ENCODE measurements around the gene UCMA.

DNA sequence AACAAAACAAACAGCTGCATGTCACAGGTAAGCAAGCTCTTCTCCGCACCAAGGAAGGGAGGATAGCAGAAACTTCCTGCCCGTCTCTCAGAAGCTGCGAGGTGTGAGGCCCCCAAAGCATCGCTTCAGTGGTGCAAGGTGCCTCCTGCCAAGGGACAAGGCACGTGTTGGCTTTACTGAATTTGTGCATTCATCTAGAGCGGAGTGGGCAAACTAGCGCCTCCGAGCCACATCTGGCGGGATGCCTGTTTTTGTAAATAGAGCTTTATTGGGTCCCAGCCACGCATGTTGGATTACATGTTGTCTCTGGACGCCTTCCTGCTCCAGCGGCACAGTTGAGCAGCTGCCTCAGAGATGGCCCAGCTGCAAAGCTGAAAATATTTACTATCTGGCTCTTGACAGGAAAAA, 38.0 kb upstream of the UCMA start:
- TF ChIP-seq, protein P1, sequence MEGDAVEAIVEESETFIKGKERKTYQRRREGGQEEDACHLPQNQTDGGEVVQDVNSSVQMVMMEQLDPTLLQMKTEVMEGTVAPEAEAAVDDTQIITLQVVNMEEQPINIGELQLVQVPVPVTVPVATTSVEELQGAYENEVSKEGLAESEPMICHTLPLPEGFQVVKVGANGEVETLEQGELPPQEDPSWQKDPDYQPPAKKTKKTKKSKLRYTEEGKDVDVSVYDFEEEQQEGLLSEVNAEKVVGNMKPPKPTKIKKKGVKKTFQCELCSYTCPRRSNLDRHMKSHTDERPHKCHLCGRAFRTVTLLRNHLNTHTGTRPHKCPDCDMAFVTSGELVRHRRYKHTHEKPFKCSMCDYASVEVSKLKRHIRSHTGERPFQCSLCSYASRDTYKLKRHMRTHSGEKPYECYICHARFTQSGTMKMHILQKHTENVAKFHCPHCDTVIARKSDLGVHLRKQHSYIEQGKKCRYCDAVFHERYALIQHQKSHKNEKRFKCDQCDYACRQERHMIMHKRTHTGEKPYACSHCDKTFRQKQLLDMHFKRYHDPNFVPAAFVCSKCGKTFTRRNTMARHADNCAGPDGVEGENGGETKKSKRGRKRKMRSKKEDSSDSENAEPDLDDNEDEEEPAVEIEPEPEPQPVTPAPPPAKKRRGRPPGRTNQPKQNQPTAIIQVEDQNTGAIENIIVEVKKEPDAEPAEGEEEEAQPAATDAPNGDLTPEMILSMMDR (conservative IDR thresholded peaks at IDR 0.05; ENCODE audit: low read depth, low read length) = no peak
- TF ChIP-seq RAD21 (IDR thresholded peaks at IDR 0.05; ENCODE audit: low read length) (no peak), CEBPB (IDR thresholded peaks at IDR 0.05; ENCODE audit: low read depth, low read length) (no peak), MAFK (IDR thresholded peaks at IDR 0.05; ENCODE audit: low read depth, low read length) (no peak), POLR2A (IDR thresholded peaks at IDR 0.05; ENCODE audit: low read depth, low read length) (no peak), SMC3 (IDR thresholded peaks at IDR 0.05; ENCODE audit: low read depth, low read length) (no peak), MAZ (IDR thresholded peaks at IDR 0.05; ENCODE audit: borderline replicate concordance, low read depth, low read length) (no peak), RFX5 (IDR thresholded peaks at IDR 0.05; ENCODE audit: low read depth, low read length) (no peak), BHLHE40 (IDR thresholded peaks at IDR 0.05; ENCODE audit: low read depth, low read length) (peak; percentile 6; the same call in 1 of the 2 replicates)
- TF ChIP-seq, protein P2, sequence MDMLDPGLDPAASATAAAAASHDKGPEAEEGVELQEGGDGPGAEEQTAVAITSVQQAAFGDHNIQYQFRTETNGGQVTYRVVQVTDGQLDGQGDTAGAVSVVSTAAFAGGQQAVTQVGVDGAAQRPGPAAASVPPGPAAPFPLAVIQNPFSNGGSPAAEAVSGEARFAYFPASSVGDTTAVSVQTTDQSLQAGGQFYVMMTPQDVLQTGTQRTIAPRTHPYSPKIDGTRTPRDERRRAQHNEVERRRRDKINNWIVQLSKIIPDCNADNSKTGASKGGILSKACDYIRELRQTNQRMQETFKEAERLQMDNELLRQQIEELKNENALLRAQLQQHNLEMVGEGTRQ (IDR thresholded peaks at IDR 0.05; ENCODE audit: low read depth, low read length) = no peak
